ENCODE results near the gene YPEL3. TPM values are rescaled to one million over a fixed set of nuclear protein-coding genes. Genes with fewer than 3 reads are reported as not detected.

Gene YPEL3
- total RNA-seq, 1 donor from 2014 or later, result 25.5 TPM

DNA sequence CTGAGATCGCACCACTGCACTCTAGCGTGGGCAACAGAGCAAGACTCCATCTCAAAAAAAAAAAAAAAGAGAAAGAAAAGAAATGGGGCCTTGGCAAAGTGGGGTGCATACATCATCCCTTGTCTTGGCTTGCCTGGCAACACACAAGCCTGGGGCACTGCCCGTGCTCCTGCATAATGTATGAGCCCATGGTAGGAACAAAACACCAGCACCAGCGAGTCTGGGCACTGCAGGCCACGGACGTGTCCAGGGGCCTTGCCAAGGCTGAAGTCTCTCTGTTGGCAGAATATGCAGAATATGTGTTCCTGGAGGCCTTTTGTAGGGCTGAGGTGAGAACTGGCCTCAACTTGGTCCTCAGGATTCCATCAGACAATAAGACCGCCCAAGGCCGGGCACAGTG lies 46.1 kb downstream of the YPEL3 start:
- peaks cover 2% of the 10 kb centered on the region for H3K27me3 ChIP-seq (ENCODE audit: control insufficient read depth, insufficient read depth, low read length)
- no peaks in the 10 kb centered on the region for H3K36me3 ChIP-seq (ENCODE audit: control insufficient read depth, insufficient read depth, low read length)
- DNase-seq (ENCODE audit: low read depth), result no peak
- TF ChIP-seq, protein P1, sequence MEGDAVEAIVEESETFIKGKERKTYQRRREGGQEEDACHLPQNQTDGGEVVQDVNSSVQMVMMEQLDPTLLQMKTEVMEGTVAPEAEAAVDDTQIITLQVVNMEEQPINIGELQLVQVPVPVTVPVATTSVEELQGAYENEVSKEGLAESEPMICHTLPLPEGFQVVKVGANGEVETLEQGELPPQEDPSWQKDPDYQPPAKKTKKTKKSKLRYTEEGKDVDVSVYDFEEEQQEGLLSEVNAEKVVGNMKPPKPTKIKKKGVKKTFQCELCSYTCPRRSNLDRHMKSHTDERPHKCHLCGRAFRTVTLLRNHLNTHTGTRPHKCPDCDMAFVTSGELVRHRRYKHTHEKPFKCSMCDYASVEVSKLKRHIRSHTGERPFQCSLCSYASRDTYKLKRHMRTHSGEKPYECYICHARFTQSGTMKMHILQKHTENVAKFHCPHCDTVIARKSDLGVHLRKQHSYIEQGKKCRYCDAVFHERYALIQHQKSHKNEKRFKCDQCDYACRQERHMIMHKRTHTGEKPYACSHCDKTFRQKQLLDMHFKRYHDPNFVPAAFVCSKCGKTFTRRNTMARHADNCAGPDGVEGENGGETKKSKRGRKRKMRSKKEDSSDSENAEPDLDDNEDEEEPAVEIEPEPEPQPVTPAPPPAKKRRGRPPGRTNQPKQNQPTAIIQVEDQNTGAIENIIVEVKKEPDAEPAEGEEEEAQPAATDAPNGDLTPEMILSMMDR (IDR thresholded peaks at IDR 0.05; ENCODE audit: insufficient read depth, low read length, poor library complexity, severe bottlenecking), result no peak
- H3K4me3 ChIP-seq (ENCODE audit: low read depth, low read length), result no peak overlapping the region

- TF ChIP-seq, protein P1 (IDR thresholded peaks at IDR 0.05; ENCODE audit: insufficient read depth, low read length, poor library complexity, severe bottlenecking), result no peak
- H3K4me3 ChIP-seq (ENCODE audit: low read depth, low read length), result no peak overlapping the region
- peaks cover 2% of the 10 kb centered on the region for H3K27me3 ChIP-seq (ENCODE audit: control insufficient read depth, insufficient read depth, low read length)
- no peaks in the 10 kb centered on the region for H3K36me3 ChIP-seq (ENCODE audit: control insufficient read depth, insufficient read depth, low read length)
- DNase-seq (ENCODE audit: low read depth), result no peak
Observed at GRCh38 chr16:30046588-30046987, 49.4 kb downstream of the YPEL3 start.

DNA sequence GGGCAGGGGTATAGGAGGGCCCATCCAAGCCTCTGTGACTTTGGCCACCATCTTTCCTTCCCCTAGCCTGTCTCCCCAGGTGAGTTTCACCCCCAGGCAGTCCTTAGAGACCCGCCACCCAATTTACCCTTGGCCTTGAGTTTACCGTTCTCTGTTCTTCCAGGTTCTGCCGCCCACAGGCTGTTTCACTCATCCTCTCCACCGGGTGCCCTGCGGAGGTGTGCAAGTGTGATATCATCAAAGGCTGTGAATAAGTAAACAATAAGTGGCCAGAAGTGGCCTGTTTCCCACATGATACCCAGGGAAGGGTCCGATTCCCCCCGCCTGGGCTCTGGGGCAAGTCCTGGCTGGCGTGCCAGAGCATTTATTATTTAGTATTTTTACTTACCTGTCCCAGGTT lies 49.8 kb downstream of the YPEL3 start:
- TF ChIP-seq, protein P1 (IDR thresholded peaks at IDR 0.05; ENCODE audit: insufficient read depth, low read length, poor library complexity, severe bottlenecking), result no peak
- Histone ChIP-seq H3K36me3 (ENCODE audit: control insufficient read depth, insufficient read depth, low read length) (no peaks in the 10 kb centered on the region), H3K4me3 (ENCODE audit: low read depth, low read length) (no peak overlapping the region), H3K27me3 (ENCODE audit: control insufficient read depth, insufficient read depth, low read length) (peaks cover 2% of the 10 kb centered on the region)
- DNase-seq (ENCODE audit: low read depth), result no peak

Other genes with a start within 250 kb of the YPEL3 start
- 83.9 and 85.2 TPM in 2 replicates for gene CDIPT, start 233.0 kb downstream of the YPEL3 start, total RNA-seq
- 26.2 and 30.4 TPM in 2 replicates for gene SEZ6L2, start 196.7 kb downstream of the YPEL3 start, total RNA-seq
- 10.2 and 12.5 TPM in 2 replicates for gene ASPHD1, start 195.7 kb downstream of the YPEL3 start, total RNA-seq
- 24.7 and 38.2 TPM in 2 replicates for gene KCTD13, start 170.0 kb downstream of the YPEL3 start, total RNA-seq
- gene TMEM219, start 134.1 kb downstream of the YPEL3 start, total RNA-seq, result 173 and 175 TPM in 2 replicates
- gene TAOK2, start 122.3 kb downstream of the YPEL3 start, total RNA-seq, result 40.1 and 41.7 TPM in 2 replicates
- gene HIRIP3, start 100.6 kb downstream of the YPEL3 start, total RNA-seq, result 13.2 and 20.3 TPM in 2 replicates
- gene INO80E, start 100.0 kb downstream of the YPEL3 start, total RNA-seq, result 43.8 and 114 TPM in 2 replicates
- gene DOC2A, start 85.2 kb downstream of the YPEL3 start, total RNA-seq, result 0.33 TPM in 1 of 2 replicates, not detected in the other
- gene C16orf92, start 73.0 kb downstream of the YPEL3 start, total RNA-seq, result not detected in 2 replicates
- not detected in 2 replicates for gene TLCD3B, start 64.9 kb downstream of the YPEL3 start, total RNA-seq
- 826 and 1,130 TPM in 2 replicates for gene ALDOA, start 30.5 kb downstream of the YPEL3 start, total RNA-seq
- gene PPP4C, start 20.2 kb downstream of the YPEL3 start, total RNA-seq, result 126 and 139 TPM in 2 replicates
- 0.55 and 0.58 TPM in 2 replicates for gene TBX6, start 4.3 kb downstream of the YPEL3 start, total RNA-seq
- gene GDPD3, start 17.3 kb upstream of the YPEL3 start, total RNA-seq, result 0.14 and 0.50 TPM in 2 replicates
- 35.9 and 40.8 TPM in 2 replicates for gene MAPK3, start 27.0 kb upstream of the YPEL3 start, total RNA-seq
- 9.7 and 10.8 TPM in 2 replicates for gene CORO1A, start 87.4 kb upstream of the YPEL3 start, total RNA-seq
- 312 and 512 TPM in 2 replicates for gene BOLA2B, start 97.5 kb upstream of the YPEL3 start, total RNA-seq
- 35.0 and 45.4 TPM in 2 replicates for gene SLX1A, start 97.7 kb upstream of the YPEL3 start, total RNA-seq
- 2.2 and 6.3 TPM in 2 replicates for gene SULT1A3, start 103.0 kb upstream of the YPEL3 start, total RNA-seq
- 0.46 and 0.55 TPM in 2 replicates for gene NPIPB13, start 152.3 kb upstream of the YPEL3 start, total RNA-seq

All from kidney epithelial cell (primary cell).